ENCODE measurements around the gene ARMC5. TPM values are rescaled to one million over a fixed set of nuclear protein-coding genes. Genes with fewer than 3 reads are reported as not detected.
"Not testable (repeated sequence)": the region's sequence is repeated elsewhere in the genome, so short reads cannot be mapped to it uniquely, and the experiment has no call there.

The ARMC5 gene
- total RNA-seq, 1 donor from 2014 or later = 12.1 TPM

- DNase-seq (ENCODE audit: low read depth in 2 of 2) = no peak
Observed at GRCh38 chr16:31435341-31436220, 23.7 kb upstream of the ARMC5 start.

GRCh38 chr16:31436221-31437045 is 22.9 kb upstream of the ARMC5 start:
- no peak for DNase-seq (ENCODE audit: low read depth in 2 of 2)

GRCh38 chr16:31438414-31438813 is 20.9 kb upstream of the ARMC5 start:
- no peak for DNase-seq (ENCODE audit: low read depth in 2 of 2)

GRCh38 chr16:31439023-31439422 is 20.3 kb upstream of the ARMC5 start:
- not testable (repeated sequence) for DNase-seq (ENCODE audit: low read depth in 2 of 2)

- no peak for DNase-seq (ENCODE audit: low read depth in 2 of 2)
Observed at GRCh38 chr16:31439519-31439918, 19.8 kb upstream of the ARMC5 start.

GRCh38 chr16:31440516-31441184 is 18.7 kb upstream of the ARMC5 start:
- no peak for DNase-seq (ENCODE audit: low read depth in 2 of 2)

GRCh38 chr16:31441956-31442355 is 17.3 kb upstream of the ARMC5 start:
- no peak for DNase-seq (ENCODE audit: low read depth in 2 of 2)

- DNase-seq (ENCODE audit: low read depth in 2 of 2) = not testable (repeated sequence)
Observed at GRCh38 chr16:31445931-31446330, 13.4 kb upstream of the ARMC5 start.

GRCh38 chr16:31451201-31451600 is 8.1 kb upstream of the ARMC5 start:
- no peak for DNase-seq (ENCODE audit: low read depth in 2 of 2)

GRCh38 chr16:31451681-31452351 is 7.5 kb upstream of the ARMC5 start:
- DNase-seq (ENCODE audit: low read depth in 2 of 2) = peak in 1 of 2 donors; percentile 65

GRCh38 chr16:31452631-31453106 is 6.6 kb upstream of the ARMC5 start:
- DNase-seq (ENCODE audit: low read depth in 2 of 2) = peak in 1 of 2 donors; percentile 34

GRCh38 chr16:31453255-31454204 is 5.8 kb upstream of the ARMC5 start:
- DNase-seq (ENCODE audit: low read depth in 2 of 2) = no peak

- DNase-seq (ENCODE audit: low read depth in 2 of 2) = peak in 1 of 2 donors; percentile 36
Observed at GRCh38 chr16:31455601-31456314, 3.5 kb upstream of the ARMC5 start.

GRCh38 chr16:31456988-31457360 is 2.3 kb upstream of the ARMC5 start:
- DNase-seq (ENCODE audit: low read depth in 2 of 2) = no peak

- peak in 1 of 2 donors; percentile 62 for DNase-seq (ENCODE audit: low read depth in 2 of 2)
Observed at GRCh38 chr16:31458073-31458843, 1.0 kb upstream of the ARMC5 start.

- peak; percentile 96 to 99 for DNase-seq (ENCODE audit: low read depth in 2 of 2)
Observed at GRCh38 chr16:31459687-31460581, 633 bp downstream of the ARMC5 start.

GRCh38 chr16:31460582-31461002 is 1.3 kb downstream of the ARMC5 start:
- DNase-seq (ENCODE audit: low read depth in 2 of 2) = peak; percentile 53 to 71

Measured in dermis microvascular lymphatic vessel endothelial cell (primary cell).